Breast epithelium (tissue), 4 donors: Measurements from ENCODE around the gene ARL2. TPM values are rescaled to one million over a fixed set of nuclear protein-coding genes. Genes with fewer than 3 reads are reported as not detected.

Source experiments
- DNase-seq, 2 donors: peaks; one replicate each; pipeline ENCODE4 v3.0.0-alpha.2; 2019; ENCODE audit warnings: low spot score in 2 of 2
- H3K27ac ChIP-seq, 2 donors: fragments of 200-600 bp; sonication (generic) in 1 of 2; one replicate each; pipeline ENCODE4 v1.5.1; 2016 to 2019; ENCODE audit warnings: mild to moderate bottlenecking in 1 of 2
- H3K27me3 ChIP-seq, 2 donors: fragments of 200-600 bp; sonication (generic) in 1 of 2; one replicate each; pipeline versions ENCODE4 v1.5.1 to v1.6.0; 2017 to 2019; ENCODE audit warnings: control low read depth in 1 of 2, mild to moderate bottlenecking in 1 of 2
- H3K36me3 ChIP-seq: fragments of 200-600 bp; one replicate; pipeline ENCODE4 v1.5.1; 2019
- H3K4me1 ChIP-seq, 2 donors: fragments of 200-600 bp; sonication (generic); one replicate each; pipeline ENCODE4 v1.5.1; 2016 to 2019; ENCODE audit warnings: control low read depth in 1 of 2
- H3K4me3 ChIP-seq, 3 donors: fragments of 200-600 bp; sonication (generic); 1 replicate in 2 of 3; 2 replicates in 1 of 3; pipeline ENCODE4 v1.5.1; 2016 to 2019; ENCODE audit warnings: mild to moderate bottlenecking in 3 of 3, moderate library complexity in 2 of 3
- H3K9me3 ChIP-seq, 2 donors: fragments of 200-600 bp; sonication (generic) in 1 of 2; one replicate each; pipeline ENCODE4 v1.5.1; 2016 to 2019; ENCODE audit warnings: control low read depth in 1 of 2
- POLR2A ChIP-seq: fragments of 450-650 bp; IDR thresholded peaks from one replicate; pipeline ENCODE4 v1.6.1; 2016; ENCODE audit warnings: antibody characterized with exemption, mild to moderate bottlenecking, moderate library complexity
- POLR2AphosphoS5 ChIP-seq, 3 donors: sonication (generic); formaldehyde crosslinking; IDR thresholded peaks; one replicate each; pipeline ENCODE4 v1.6.1; 2017; ENCODE audit warnings: antibody characterized with exemption in 3 of 3
- intact Hi-C: fragments of 100-400 bp; cut with DNase I; formaldehyde crosslinking; loops from one replicate; pipeline ENCODE4 v1.15.1; 2023; ENCODE audit warnings: low total_unique reads
- total RNA-seq, 3 donors: library from RNA; depleted of rRNA; stranded (reverse); fragments of >200 nt; gene quantifications; one replicate each; pipeline ENCODE4 v1.1.0, GENCODE V29; 2016
- TF ChIP-seq, protein P1 (sequence below), 3 donors: fragments of 450-650 bp; IDR thresholded peaks; one replicate each; pipeline ENCODE4 v1.5.1; 2016 to 2017; ENCODE audit warnings: antibody characterized with exemption in 3 of 3, mild to moderate bottlenecking in 3 of 3, moderate library complexity in 3 of 3

ARL2 gene
- total RNA-seq, 3 donors from 2014 or later, result 99.8 to 193 (median 154) TPM

DNA sequence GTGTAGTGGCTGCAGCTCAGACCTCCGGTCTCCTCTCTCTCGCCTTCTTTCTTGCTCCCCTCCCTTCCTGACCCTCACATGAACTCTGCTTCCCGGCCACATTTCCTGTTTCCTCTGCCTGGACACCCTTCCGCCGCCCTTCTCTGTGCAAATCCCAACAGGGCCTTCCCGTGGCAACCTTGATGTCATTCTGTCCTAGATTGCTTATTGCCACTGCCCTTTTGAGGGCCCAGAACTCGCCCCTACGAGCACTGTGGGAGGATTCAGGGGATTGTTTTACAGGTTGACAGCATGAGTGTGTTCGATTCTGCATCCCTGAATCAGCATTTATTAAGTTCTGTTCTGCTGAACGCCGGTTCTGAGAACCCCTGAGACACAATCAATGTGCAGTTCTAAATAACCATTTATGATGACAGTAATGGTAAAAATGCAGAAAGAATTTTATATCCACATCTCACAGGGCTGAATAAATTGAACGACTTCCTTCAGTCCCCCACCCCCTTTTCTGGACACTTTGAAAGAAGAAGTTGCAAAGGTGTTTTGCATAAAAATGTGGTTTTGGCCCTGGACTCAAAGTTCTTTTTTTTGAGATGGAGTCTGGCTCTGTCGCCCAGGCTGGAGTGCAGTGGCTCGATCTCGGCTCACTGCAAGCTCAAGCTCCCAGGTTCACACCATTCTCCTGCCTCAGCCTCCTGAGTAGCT is 23.6 kb upstream of the ARL2 start:
- Histone ChIP-seq H3K4me1 (no peaks in the 10 kb centered on the region), H3K27ac (peak overlapping the region in 1 of 2 donors; percentile 43), H3K9me3 (no peaks in the 10 kb centered on the region), H3K27me3 (no peaks in the 10 kb centered on the region), H3K36me3 (no peaks in the 10 kb centered on the region), H3K4me3 (peak overlapping the region in 2 of 3 donors; percentile 17 to 45)
- no peak for DNase-seq
- intact Hi-C loops, result loop anchor here (10.0 kb wide), 1 partner anchor 46 kb away; no protein-coding TSS in a partner anchor
- peak in 1 of 3 donors; percentile 18 for TF ChIP-seq POLR2AphosphoS5 (IDR thresholded peaks at IDR 0.05)
- no peak for TF ChIP-seq POLR2A
- TF ChIP-seq, protein P1, sequence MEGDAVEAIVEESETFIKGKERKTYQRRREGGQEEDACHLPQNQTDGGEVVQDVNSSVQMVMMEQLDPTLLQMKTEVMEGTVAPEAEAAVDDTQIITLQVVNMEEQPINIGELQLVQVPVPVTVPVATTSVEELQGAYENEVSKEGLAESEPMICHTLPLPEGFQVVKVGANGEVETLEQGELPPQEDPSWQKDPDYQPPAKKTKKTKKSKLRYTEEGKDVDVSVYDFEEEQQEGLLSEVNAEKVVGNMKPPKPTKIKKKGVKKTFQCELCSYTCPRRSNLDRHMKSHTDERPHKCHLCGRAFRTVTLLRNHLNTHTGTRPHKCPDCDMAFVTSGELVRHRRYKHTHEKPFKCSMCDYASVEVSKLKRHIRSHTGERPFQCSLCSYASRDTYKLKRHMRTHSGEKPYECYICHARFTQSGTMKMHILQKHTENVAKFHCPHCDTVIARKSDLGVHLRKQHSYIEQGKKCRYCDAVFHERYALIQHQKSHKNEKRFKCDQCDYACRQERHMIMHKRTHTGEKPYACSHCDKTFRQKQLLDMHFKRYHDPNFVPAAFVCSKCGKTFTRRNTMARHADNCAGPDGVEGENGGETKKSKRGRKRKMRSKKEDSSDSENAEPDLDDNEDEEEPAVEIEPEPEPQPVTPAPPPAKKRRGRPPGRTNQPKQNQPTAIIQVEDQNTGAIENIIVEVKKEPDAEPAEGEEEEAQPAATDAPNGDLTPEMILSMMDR (IDR thresholded peaks at IDR 0.05), result no peak

GRCh38 chr11:64994318-64994717 is 19.6 kb upstream of the ARL2 start:
- TF ChIP-seq POLR2A, result no peak
- no peak for TF ChIP-seq POLR2AphosphoS5 (IDR thresholded peaks at IDR 0.05)
- TF ChIP-seq, protein P1 (IDR thresholded peaks at IDR 0.05), result no peak
- Histone ChIP-seq H3K4me3 (no peak overlapping the region), H3K4me1 (no peaks in the 10 kb centered on the region), H3K27me3 (no peaks in the 10 kb centered on the region), H3K27ac (no peak overlapping the region), H3K36me3 (no peaks in the 10 kb centered on the region), H3K9me3 (no peaks in the 10 kb centered on the region)
- no peak for DNase-seq
- intact Hi-C loops, result loop anchor here (10.0 kb wide), 1 partner anchor 50 kb away; no protein-coding TSS in a partner anchor

GRCh38 chr11:64996327-64996709 is 17.6 kb upstream of the ARL2 start:
- peak overlapping the region; percentile 17 to 65 (median 47) for H3K4me3 ChIP-seq
- DNase-seq, result no peak
- intact Hi-C loops, result loop anchor here (10.0 kb wide), 1 partner anchor 52 kb away; no protein-coding TSS in a partner anchor
- no peaks in the 10 kb centered on the region for H3K27me3 ChIP-seq
- H3K36me3 ChIP-seq, result no peaks in the 10 kb centered on the region
- H3K9me3 ChIP-seq, result no peaks in the 10 kb centered on the region
- peak overlapping the region; percentile 64 to 73 for H3K27ac ChIP-seq
- H3K4me1 ChIP-seq, result no peaks in the 10 kb centered on the region
- TF ChIP-seq POLR2AphosphoS5 (IDR thresholded peaks at IDR 0.05), result no peak
- TF ChIP-seq, protein P1 (IDR thresholded peaks at IDR 0.05), result no peak
- no peak for TF ChIP-seq POLR2A

GRCh38 chr11:64996710-64997380 is 17.1 kb upstream of the ARL2 start, which contains the start of gene BATF2:
BATF2 (minus strand) TSS chr11:64996971; CDS start chr11:64996914, 57 bp downstream.
- TF ChIP-seq POLR2A, result no peak
- TF ChIP-seq, protein P1 (IDR thresholded peaks at IDR 0.05), result peak; percentile 11 to 52 (median 26)
- no peak for TF ChIP-seq POLR2AphosphoS5 (IDR thresholded peaks at IDR 0.05)
- Histone ChIP-seq H3K27me3 (no peaks in the 10 kb centered on the region), H3K4me1 (no peaks in the 10 kb centered on the region), H3K36me3 (no peaks in the 10 kb centered on the region), H3K4me3 (peak within 1 kb of the TSS; percentile 17 to 65 (median 47)), H3K9me3 (no peaks in the 10 kb centered on the region), H3K27ac (peak within 1 kb of the TSS; percentile 64 to 73)
- intact Hi-C loops, result loop anchor here (10.0 kb wide), 1 partner anchor 52 kb away; no protein-coding TSS in a partner anchor
- peak; percentile 57 for DNase-seq

DNA sequence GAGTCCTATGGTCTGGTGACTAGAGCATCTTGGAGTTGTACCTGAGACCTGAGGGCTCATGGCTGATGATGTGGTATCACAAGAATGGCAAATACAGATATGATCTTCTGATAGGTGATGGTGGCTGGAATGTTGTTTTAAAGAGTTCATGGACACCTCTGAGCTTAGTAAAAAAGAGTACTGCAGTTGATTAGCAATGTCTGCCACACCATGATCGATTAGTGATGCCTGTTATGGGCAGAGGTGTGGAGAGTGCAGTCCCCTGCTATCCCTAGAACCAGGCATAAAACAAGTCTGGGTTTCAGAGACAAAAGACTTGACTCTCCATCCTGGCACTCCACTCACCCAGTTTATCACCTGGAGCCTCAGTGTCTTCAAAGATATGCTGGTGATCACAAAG is 15.8 kb upstream of the ARL2 start:
- intact Hi-C loops, result loop anchor here (10.0 kb wide), 1 partner anchor 53 kb away; no protein-coding TSS in a partner anchor
- DNase-seq, result no peak
- no peaks in the 10 kb centered on the region for H3K9me3 ChIP-seq
- no peak overlapping the region for H3K4me3 ChIP-seq
- no peaks in the 10 kb centered on the region for H3K36me3 ChIP-seq
- H3K27me3 ChIP-seq, result no peaks in the 10 kb centered on the region
- TF ChIP-seq, protein P1 (IDR thresholded peaks at IDR 0.05), result no peak
- TF ChIP-seq POLR2A, result no peak
- TF ChIP-seq POLR2AphosphoS5 (IDR thresholded peaks at IDR 0.05), result no peak
- no peak overlapping the region for H3K27ac ChIP-seq
- no peaks in the 10 kb centered on the region for H3K4me1 ChIP-seq
